Epithelial cell of esophagus (primary cell): ENCODE data around the gene SMYD3.

Source experiments
- DNase-seq: peaks from one replicate; pipeline ENCODE4 v3.0.0; 2010; ENCODE audit warnings: low read depth
- H3K4me3 ChIP-seq: 2 replicates; pipeline ENCODE4 v1.5.1; 2011; ENCODE audit warnings: mild to moderate bottlenecking, low read length, control low read depth
- TF ChIP-seq, protein P1 (sequence below): IDR thresholded peaks from 2 replicates; pipeline ENCODE4 v1.5.1; 2011; ENCODE audit warnings: low read depth, mild to moderate bottlenecking, low read length, control low read depth, inconsistent platforms; ENCODE audit not compliant: insufficient read depth; ENCODE audit errors: missing control alignments

The SMYD3 gene

DNA sequence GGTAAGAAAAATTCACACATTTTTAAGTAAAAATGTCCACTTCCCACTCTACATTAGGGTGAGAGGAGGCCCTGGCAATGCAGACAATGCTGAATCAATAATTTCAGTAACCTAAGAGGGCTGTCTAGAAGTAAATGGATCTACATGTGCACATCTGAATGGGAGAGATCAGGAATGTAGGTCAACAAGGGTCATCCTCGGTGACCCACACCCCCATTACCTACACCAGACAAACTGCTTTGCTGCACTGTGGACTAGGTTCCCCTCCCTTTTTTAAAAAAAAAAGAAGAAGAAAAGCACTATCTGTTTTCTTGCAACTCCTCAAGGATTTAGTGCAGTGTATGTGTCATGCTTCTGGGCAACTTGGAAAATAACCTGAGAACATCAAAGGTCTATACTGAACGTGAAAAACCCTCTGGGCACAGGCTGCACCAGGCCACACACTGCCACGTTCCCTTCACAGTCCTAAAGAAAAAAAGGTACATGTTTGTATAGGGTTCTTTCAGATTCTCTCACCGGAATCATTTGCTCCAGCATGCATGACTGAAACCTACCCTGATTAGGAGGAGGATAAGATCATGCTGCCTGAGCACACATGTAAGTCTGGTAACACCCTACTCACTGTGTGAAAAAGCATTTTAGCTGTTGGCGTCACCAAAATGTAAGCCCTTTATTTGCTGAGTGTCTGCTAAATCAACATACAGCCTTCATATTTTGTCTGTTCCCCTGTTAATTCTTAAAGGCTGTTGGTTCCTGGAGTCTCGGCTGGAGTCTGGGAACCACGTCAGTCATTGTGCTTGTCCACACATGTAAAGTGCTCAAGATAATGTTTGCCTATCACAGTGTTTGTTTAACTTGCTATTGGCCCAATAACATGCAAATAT lies 341.0 kb downstream of the SMYD3 start:
- DNase-seq, result peak; percentile 95
- TF ChIP-seq, protein P1, sequence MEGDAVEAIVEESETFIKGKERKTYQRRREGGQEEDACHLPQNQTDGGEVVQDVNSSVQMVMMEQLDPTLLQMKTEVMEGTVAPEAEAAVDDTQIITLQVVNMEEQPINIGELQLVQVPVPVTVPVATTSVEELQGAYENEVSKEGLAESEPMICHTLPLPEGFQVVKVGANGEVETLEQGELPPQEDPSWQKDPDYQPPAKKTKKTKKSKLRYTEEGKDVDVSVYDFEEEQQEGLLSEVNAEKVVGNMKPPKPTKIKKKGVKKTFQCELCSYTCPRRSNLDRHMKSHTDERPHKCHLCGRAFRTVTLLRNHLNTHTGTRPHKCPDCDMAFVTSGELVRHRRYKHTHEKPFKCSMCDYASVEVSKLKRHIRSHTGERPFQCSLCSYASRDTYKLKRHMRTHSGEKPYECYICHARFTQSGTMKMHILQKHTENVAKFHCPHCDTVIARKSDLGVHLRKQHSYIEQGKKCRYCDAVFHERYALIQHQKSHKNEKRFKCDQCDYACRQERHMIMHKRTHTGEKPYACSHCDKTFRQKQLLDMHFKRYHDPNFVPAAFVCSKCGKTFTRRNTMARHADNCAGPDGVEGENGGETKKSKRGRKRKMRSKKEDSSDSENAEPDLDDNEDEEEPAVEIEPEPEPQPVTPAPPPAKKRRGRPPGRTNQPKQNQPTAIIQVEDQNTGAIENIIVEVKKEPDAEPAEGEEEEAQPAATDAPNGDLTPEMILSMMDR, result no peak
- H3K4me3 ChIP-seq, result peak overlapping the region; percentile 7

- DNase-seq, result no peak
- TF ChIP-seq, protein P1, result no peak
- no peak overlapping the region for H3K4me3 ChIP-seq
Observed at GRCh38 chr1:246164764-246165163, 342.3 kb downstream of the SMYD3 start.

GRCh38 chr1:246162560-246162959 lies 344.5 kb downstream of the SMYD3 start:
- peak; percentile 51 for DNase-seq
- TF ChIP-seq, protein P1, result no peak
- H3K4me3 ChIP-seq, result no peak overlapping the region

DNA sequence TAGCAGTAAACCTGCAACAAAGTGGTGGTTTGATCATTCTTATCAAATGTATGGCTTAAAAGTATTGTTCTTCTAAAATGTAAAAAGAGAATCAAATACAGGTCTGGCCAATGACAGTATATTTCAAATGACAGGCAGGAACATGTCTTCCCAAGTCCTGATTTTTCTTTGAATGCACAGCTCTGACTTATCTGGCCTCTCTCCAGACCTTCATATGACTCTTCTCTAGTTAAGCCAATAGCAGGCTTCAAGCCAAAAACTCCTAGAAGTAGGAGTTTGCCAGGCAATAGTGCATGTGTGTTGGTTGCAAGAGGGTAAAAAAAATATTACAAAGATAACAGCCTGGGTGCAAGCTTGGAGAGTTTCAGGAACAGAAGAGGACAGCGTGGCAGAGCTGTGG lies 345.5 kb downstream of the SMYD3 start:
- TF ChIP-seq, protein P1, result no peak
- peak; percentile 94 for DNase-seq
- no peak overlapping the region for H3K4me3 ChIP-seq

DNA sequence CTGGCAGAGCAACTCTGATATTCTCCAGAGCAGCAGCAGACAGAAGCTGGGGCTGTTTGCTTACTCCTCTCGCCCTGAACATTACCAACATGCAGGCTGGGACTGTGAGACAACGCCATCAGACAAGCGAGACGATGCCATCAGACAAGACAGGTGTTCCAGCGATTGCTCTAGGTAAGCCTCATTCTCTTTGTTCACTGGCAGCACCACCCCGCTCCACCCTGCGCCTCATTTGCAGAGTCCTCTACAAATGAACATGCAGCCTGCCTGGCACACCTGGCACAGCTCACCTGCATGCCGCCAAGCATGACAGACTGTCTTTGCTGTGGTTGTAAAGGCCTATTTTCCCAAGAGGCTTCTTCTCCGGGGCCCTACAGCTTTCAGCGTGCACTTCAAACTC lies 346.2 kb downstream of the SMYD3 start:
- DNase-seq, result peak; percentile 55
- no peak overlapping the region for H3K4me3 ChIP-seq
- TF ChIP-seq, protein P1, result no peak

- TF ChIP-seq, protein P1, result no peak
- no peak overlapping the region for H3K4me3 ChIP-seq
- DNase-seq, result no peak
Observed at GRCh38 chr1:246160374-246160773, 346.7 kb downstream of the SMYD3 start.
